CD14-positive monocyte (primary cell): ENCODE results near the gene SLC35F2. TPM values are rescaled to one million over a fixed set of nuclear protein-coding genes. Genes with fewer than 3 reads are reported as not detected.

Source experiments
- DNase-seq, 3 donors: peaks; one replicate each; pipeline ENCODE4 v3.0.0-alpha.2; 2011 to 2022
- H2AFZ ChIP-seq: 2 replicates; pipeline ENCODE4 v1.6.0; 2012; ENCODE audit warnings: mild to moderate bottlenecking, low read depth, low read length, inconsistent platforms; ENCODE audit not compliant: insufficient read depth, poor library complexity, severe bottlenecking
- H3K27ac ChIP-seq, 2 donors: 1 replicate in 1 of 2; 2 replicates in 1 of 2; pipeline ENCODE4 v1.5.1; 2012 to 2013; ENCODE audit warnings: low read length in 2 of 2, control low read depth in 1 of 2, inconsistent platforms in 1 of 2, low read depth in 1 of 2, mild to moderate bottlenecking in 1 of 2
- H3K27me3 ChIP-seq, 2 donors: one replicate each; pipeline versions ENCODE4 v1.6.0 to v1.6.1; 2011 to 2013; ENCODE audit warnings: low read length in 2 of 2; ENCODE audit not compliant: control insufficient read depth in 2 of 2, insufficient read depth in 2 of 2
- H3K36me3 ChIP-seq, 2 donors: replicated peaks in 1 of 2; 1 replicate in 1 of 2; 2 replicates in 1 of 2; pipeline versions ENCODE4 v1.5.1 to v1.6.1; 2012 to 2013; ENCODE audit warnings: low read length in 2 of 2, control low read depth in 1 of 2, inconsistent platforms in 1 of 2, mild to moderate bottlenecking in 1 of 2; ENCODE audit not compliant: insufficient read depth in 2 of 2, control insufficient read depth in 1 of 2
- H3K4me1 ChIP-seq, 2 donors: 1 replicate in 1 of 2; 2 replicates in 1 of 2; pipeline versions ENCODE4 v1.5.1 to v1.6.1; 2012 to 2013; ENCODE audit warnings: low read length in 2 of 2, control low read depth in 1 of 2, inconsistent platforms in 1 of 2, mild to moderate bottlenecking in 1 of 2, moderate library complexity in 1 of 2; ENCODE audit not compliant: insufficient read depth in 2 of 2, control insufficient read depth in 1 of 2
- H3K4me2 ChIP-seq: replicated peaks from 2 replicates; pipeline ENCODE3; 2012; ENCODE audit warnings: low read length, moderate library complexity, mild to moderate bottlenecking; ENCODE audit not compliant: poor library complexity, severe bottlenecking; ENCODE audit errors: extremely low read depth
- H3K4me3 ChIP-seq, 3 experiments: fragments of 200-600 bp in 1 of 3; sonication (generic) in 1 of 3; replicated peaks in 1 of 3; 1 replicate in 2 of 3; 2 replicates in 1 of 3; pipeline ENCODE4 v1.5.1; 2011 to 2013; ENCODE audit warnings: low read length in 3 of 3, mild to moderate bottlenecking in 3 of 3, control low read depth in 2 of 3, low read depth in 2 of 3, inconsistent platforms in 1 of 3, moderate library complexity in 1 of 3
- H3K79me2 ChIP-seq: 2 replicates; pipeline ENCODE4 v1.6.0; 2012; ENCODE audit warnings: mild to moderate bottlenecking, control low read depth, inconsistent platforms, low read length, moderate library complexity; ENCODE audit not compliant: insufficient read depth
- H3K9ac ChIP-seq: 2 replicates; pipeline ENCODE4 v1.6.0; 2017; ENCODE audit warnings: low read length, mild to moderate bottlenecking; ENCODE audit not compliant: insufficient read depth, poor library complexity, severe bottlenecking
- H3K9me3 ChIP-seq, 2 donors: replicated peaks in 1 of 2; 1 replicate in 1 of 2; 2 replicates in 1 of 2; pipeline versions ENCODE4 v1.5.1 to v1.6.1; 2012 to 2013; ENCODE audit warnings: low read length in 2 of 2, control low read depth in 1 of 2; ENCODE audit not compliant: control insufficient read depth in 1 of 2, insufficient read depth in 1 of 2
- H4K20me1 ChIP-seq: 2 replicates; pipeline ENCODE4 v1.6.0; 2012; ENCODE audit warnings: mild to moderate bottlenecking, low read length, control low read depth, moderate library complexity; ENCODE audit not compliant: insufficient read depth
- H3K27ac Mint-ChIP-seq, 7 donors: one replicate each; pipeline ENCODE4 v1.8.0; 2020; ENCODE audit warnings: mild to moderate bottlenecking in 7 of 7, mixed read lengths in 7 of 7, moderate library complexity in 6 of 7, inconsistent platforms in 2 of 7
- H3K27me3 Mint-ChIP-seq, 3 donors: one replicate each; pipeline ENCODE4 v1.8.0; 2021 to 2022; ENCODE audit warnings: low read depth in 3 of 3, mild to moderate bottlenecking in 3 of 3, mixed read lengths in 3 of 3, moderate library complexity in 3 of 3, inconsistent platforms in 1 of 3
- H3K36me3 Mint-ChIP-seq, 2 donors: one replicate each; pipeline ENCODE4 v1.8.0; 2020; ENCODE audit warnings: mixed read lengths in 2 of 2, inconsistent platforms in 1 of 2, mild to moderate bottlenecking in 1 of 2
- H3K4me1 Mint-ChIP-seq: one replicate; pipeline ENCODE4 v1.8.0; 2020; ENCODE audit warnings: mild to moderate bottlenecking, mixed read lengths
- H3K4me3 Mint-ChIP-seq, 2 donors: one replicate each; pipeline ENCODE4 v1.8.0; 2020; ENCODE audit warnings: mild to moderate bottlenecking in 2 of 2, mixed read lengths in 2 of 2, moderate library complexity in 1 of 2
- H3K9me3 Mint-ChIP-seq, 7 donors: one replicate each; pipeline ENCODE4 v1.8.0; 2020 to 2022; ENCODE audit warnings: mixed read lengths in 7 of 7, mild to moderate bottlenecking in 6 of 7, moderate library complexity in 6 of 7, inconsistent platforms in 2 of 7
- CTCF ChIP-seq: fragments of 200-600 bp; IDR thresholded peaks from one replicate; pipeline ENCODE4 v1.8.0; 2022; ENCODE audit warnings: antibody characterized with exemption, mild to moderate bottlenecking
- WGBS: methylation state at CpG from one replicate; pipeline ENCODE4 v1.1.5; 2013; ENCODE audit warnings: missing lambda C conversion rate; ENCODE audit not compliant: insufficient coverage; 5-methylcytosine and 5-hydroxymethylcytosine counted together
- intact Hi-C, 2 donors: fragments of 100-400 bp; cut with micrococcal nuclease; formaldehyde crosslinking; loops; one replicate each; pipeline versions ENCODE4 v1.15.0 to v1.15.1; 2023
- polyA plus RNA-seq, 3 donors: library from polyadenylated mRNA; depleted of rRNA in 1 of 3; unstranded in 2 of 3; stranded (reverse) in 1 of 3; fragments of 300-500 nt in 2 of 3; fragments of >200 nt in 1 of 3; fragmentation: Illumina TruSeq in 2 of 3; gene quantifications; 1 replicate in 2 of 3; 2 replicates in 1 of 3; pipeline ENCODE4 v1.2.3, GENCODE V29; 2012 to 2021

Gene SLC35F2
- polyA plus RNA-seq, 3 donors, result 0.24 to 0.25 TPM; not detected in 1

GRCh38 chr11:107743191-107743590, 115.4 kb downstream of the SLC35F2 start:
- Histone ChIP-seq H2AFZ (no peak overlapping the region), H3K79me2 (no peaks in the 10 kb centered on the region), H3K4me2 (no peak overlapping the region), H3K9me3 (no peaks in the 10 kb centered on the region), H4K20me1 (no peaks in the 10 kb centered on the region), H3K36me3 (no peaks in the 10 kb centered on the region), H3K27ac (no peak overlapping the region), H3K27me3 (peaks cover 0 to 2% of the 10 kb centered on the region in 2 donors), H3K4me3 (no peak overlapping the region), H3K4me1 (no peaks in the 10 kb centered on the region), H3K9ac (no peak overlapping the region)
- WGBS, result 100% methylated on average over 1 of the region's 3 CpGs
- no peak overlapping the region for H3K27ac Mint-ChIP-seq
- no peak for TF ChIP-seq CTCF
- no peak overlapping the region for H3K4me3 Mint-ChIP-seq
- H3K27me3 Mint-ChIP-seq, result peaks cover 11 to 19% (median 12%) of the 10 kb centered on the region in 3 donors
- no peak for DNase-seq
- H3K36me3 Mint-ChIP-seq, result no peaks in the 10 kb centered on the region
- no peaks in the 10 kb centered on the region for H3K4me1 Mint-ChIP-seq
- H3K9me3 Mint-ChIP-seq, result peaks cover 0 to 3% (median 0%) of the 10 kb centered on the region in 7 donors
- intact Hi-C loops, result loop anchor here in 1 of 2 donors (5.0 kb wide), 1 partner anchor 154 kb away; no protein-coding TSS in a partner anchor

GRCh38 chr11:107741044-107741823, 117.4 kb downstream of the SLC35F2 start:
- Mint-ChIP-seq H3K27ac (peak overlapping the region in 1 of 7 donors; percentile 38), H3K27me3 (peaks cover 7 to 16% (median 8%) of the 10 kb centered on the region in 3 donors), H3K4me1 (no peaks in the 10 kb centered on the region), H3K4me3 (no peak overlapping the region), H3K36me3 (no peaks in the 10 kb centered on the region), H3K9me3 (peaks cover 0 to 3% (median 0%) of the 10 kb centered on the region in 7 donors)
- no peaks in the 10 kb centered on the region for H3K36me3 ChIP-seq
- H3K79me2 ChIP-seq, result no peaks in the 10 kb centered on the region
- H4K20me1 ChIP-seq, result no peaks in the 10 kb centered on the region
- peak; percentile 73 for TF ChIP-seq CTCF
- no peaks in the 10 kb centered on the region for H3K27me3 ChIP-seq
- no peaks in the 10 kb centered on the region for H3K4me1 ChIP-seq
- peak; percentile 3 to 32 (median 13) for DNase-seq
- H3K4me2 ChIP-seq, result no peak overlapping the region
- H2AFZ ChIP-seq, result no peak overlapping the region
- no peak overlapping the region for H3K4me3 ChIP-seq
- no peaks in the 10 kb centered on the region for H3K9me3 ChIP-seq
- no peak overlapping the region for H3K27ac ChIP-seq
- no peak overlapping the region for H3K9ac ChIP-seq
- WGBS, result 55% methylated on average over 4 of the region's 7 CpGs
- intact Hi-C loops, result loop anchor here in 1 of 2 donors (5.0 kb wide), 1 partner anchor 156 kb away; no protein-coding TSS in a partner anchor

Other genes with a start within 250 kb of the SLC35F2 start
- gene SLN, start 146.7 kb downstream of the SLC35F2 start, polyA plus RNA-seq, result not detected
- gene RAB39A, start 69.7 kb upstream of the SLC35F2 start, polyA plus RNA-seq, result 1 to 10 TPM; 1.9 to 6.3 (median 3.9) TPM
- 10 to 100 TPM; 24.7 to 37.8 (median 36.7) TPM for gene CUL5, start 150.1 kb upstream of the SLC35F2 start, polyA plus RNA-seq